Activated CD8-positive, alpha-beta T cell treated with anti-CD3 and anti-CD28 coated beads for 36 hours (primary cell): ENCODE results near the gene SORCS2. TPM values are rescaled to one million over a fixed set of nuclear protein-coding genes. Genes with fewer than 3 reads are reported as not detected.

Experiments
- ATAC-seq: fragments of 200-7000 bp; cut with Tn5 transposase; one replicate; pipeline ENCODE4 v1.10.0; 2021; ENCODE audit warnings: mild to moderate bottlenecking, moderate library complexity
- CTCF ChIA-PET: fragments of 350-600 bp; sonication (Branson Sonifier 250); formaldehyde crosslinking; loops from one replicate; lab custom pipeline; 2021; ENCODE audit warnings: antibody characterized with exemption; lab: Charles Lee
- POLR2A ChIA-PET: fragments of 350-600 bp; sonication (Branson Sonifier 250); formaldehyde crosslinking; loops from one replicate; lab custom pipeline; 2021; ENCODE audit warnings: antibody characterized with exemption; lab: Charles Lee
- DNase-seq: peaks from one replicate; pipeline ENCODE4 v3.0.0-alpha.2; 2020
- H3K27ac Mint-ChIP-seq: one replicate; pipeline ENCODE4 v1.8.0; 2021; ENCODE audit warnings: mild to moderate bottlenecking, mixed read lengths
- H3K27me3 Mint-ChIP-seq: one replicate; pipeline ENCODE4 v1.8.0; 2021; ENCODE audit warnings: mixed read lengths
- H3K36me3 Mint-ChIP-seq: one replicate; pipeline ENCODE4 v1.8.0; 2021; ENCODE audit warnings: low read depth, mixed read lengths
- H3K4me1 Mint-ChIP-seq: one replicate; pipeline ENCODE4 v1.8.0; 2021; ENCODE audit warnings: low read depth, mixed read lengths
- H3K4me3 Mint-ChIP-seq: one replicate; pipeline ENCODE4 v1.8.0; 2021; ENCODE audit warnings: mild to moderate bottlenecking, moderate library complexity, mixed read lengths
- H3K9me3 Mint-ChIP-seq: one replicate; pipeline ENCODE4 v1.8.0; 2021; ENCODE audit warnings: mixed read lengths
- CTCF ChIP-seq: fragments of 200-600 bp; IDR thresholded peaks from one replicate; pipeline ENCODE4 v1.8.0; 2022; ENCODE audit warnings: antibody characterized with exemption, mild to moderate bottlenecking
- intact Hi-C: fragments of 100-400 bp; cut with micrococcal nuclease; formaldehyde crosslinking; loops from one replicate; pipeline ENCODE4 v1.10.0; 2022
- total RNA-seq, 2 experiments: library from RNA; stranded (reverse); gene quantifications; one replicate each; pipeline ENCODE4 v1.2.3, GENCODE V29; 2021

The SORCS2 gene
- total RNA-seq, 2 experiments from 2014 or later = 0.05 TPM; not detected in 1

GRCh38 chr4:7663075-7663541, 470.8 kb downstream of the SORCS2 start:
- Mint-ChIP-seq H3K4me1 (no peaks in the 10 kb centered on the region), H3K4me3 (no peak overlapping the region), H3K36me3 (no peaks in the 10 kb centered on the region), H3K27ac (no peak overlapping the region), H3K9me3 (no peaks in the 10 kb centered on the region), H3K27me3 (no peaks in the 10 kb centered on the region)
- ATAC-seq (peak; percentile 58), DNase-seq (peak; percentile 25)
- ChIA-PET POLR2A (interaction anchor here (0.6 kb wide), 1 partner anchor 87 kb away, joined by 6 read pairs; no protein-coding TSS in a partner anchor), CTCF (no interaction called here)
- no peak for TF ChIP-seq CTCF
- intact Hi-C loops = no loop called here

GRCh38 chr4:7664106-7664505, 471.8 kb downstream of the SORCS2 start:
- Mint-ChIP-seq H3K4me3 (no peak overlapping the region), H3K36me3 (no peaks in the 10 kb centered on the region), H3K27me3 (no peaks in the 10 kb centered on the region), H3K4me1 (no peaks in the 10 kb centered on the region), H3K27ac (no peak overlapping the region), H3K9me3 (no peaks in the 10 kb centered on the region)
- TF ChIP-seq CTCF = no peak
- no peak for ATAC-seq
- ChIA-PET CTCF (no interaction called here), POLR2A (no interaction called here)
- intact Hi-C loops = no loop called here
- DNase-seq = no peak

GRCh38 chr4:7665321-7665720, 473.0 kb downstream of the SORCS2 start:
- Mint-ChIP-seq H3K9me3 (no peaks in the 10 kb centered on the region), H3K27ac (no peak overlapping the region), H3K36me3 (no peaks in the 10 kb centered on the region), H3K4me3 (no peak overlapping the region), H3K27me3 (no peaks in the 10 kb centered on the region), H3K4me1 (no peaks in the 10 kb centered on the region)
- no peak for TF ChIP-seq CTCF
- ChIA-PET POLR2A (no interaction called here), CTCF (no interaction called here)
- ATAC-seq = no peak
- intact Hi-C loops = no loop called here
- DNase-seq = no peak

- Mint-ChIP-seq H3K4me3 (no peak overlapping the region), H3K27ac (no peak overlapping the region), H3K27me3 (no peaks in the 10 kb centered on the region), H3K9me3 (peaks cover 3% of the 10 kb centered on the region), H3K36me3 (no peaks in the 10 kb centered on the region), H3K4me1 (no peaks in the 10 kb centered on the region)
- intact Hi-C loops = no loop called here
- CTCF ChIA-PET = no interaction called here
- POLR2A ChIA-PET = no interaction called here
- ATAC-seq = no peak
- no peak for DNase-seq
- TF ChIP-seq CTCF = no peak
Measured at GRCh38 chr4:7666011-7666410, 473.7 kb downstream of the SORCS2 start.

DNA sequence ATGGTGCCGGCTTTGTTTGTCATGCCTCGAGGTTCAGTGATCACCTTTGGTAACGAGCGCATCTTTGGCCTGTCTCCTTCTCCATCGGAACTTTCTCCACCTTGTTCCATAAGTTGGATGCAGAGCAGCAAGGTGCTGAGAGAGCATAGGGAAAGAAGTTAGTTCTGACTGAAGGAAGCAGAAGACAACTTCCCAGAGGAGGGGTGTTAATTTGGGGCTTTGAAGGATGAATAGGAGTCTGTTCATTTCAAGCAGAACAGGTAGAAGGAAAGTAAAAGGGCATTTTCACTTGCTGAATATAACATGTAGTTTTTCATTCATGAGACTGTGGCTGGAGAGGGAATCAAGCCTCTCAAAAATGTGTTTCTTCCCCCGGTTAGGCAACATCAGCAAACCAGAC, 474.4 kb downstream of the SORCS2 start:
- H3K4me1 Mint-ChIP-seq = no peaks in the 10 kb centered on the region
- intact Hi-C loops = no loop called here
- ChIA-PET POLR2A (no interaction called here), CTCF (no interaction called here)
- no peak for ATAC-seq
- no peak for DNase-seq
- no peaks in the 10 kb centered on the region for H3K36me3 Mint-ChIP-seq
- no peak for TF ChIP-seq CTCF
- H3K4me3 Mint-ChIP-seq = no peak overlapping the region
- no peaks in the 10 kb centered on the region for H3K27me3 Mint-ChIP-seq
- H3K9me3 Mint-ChIP-seq = peaks cover 7% of the 10 kb centered on the region
- H3K27ac Mint-ChIP-seq = no peak overlapping the region
